ENCODE results near the gene CDC42EP3.

- TF ChIP-seq CTCF (IDR thresholded peaks at IDR 0.05), result no peak
- TF ChIP-seq POLR2A (IDR thresholded peaks at IDR 0.05), result no peak
- no peak for TF ChIP-seq EP300 (IDR thresholded peaks at IDR 0.05)
Measured at GRCh38 chr2:37688771-37689468, 17.5 kb upstream of the CDC42EP3 start.
